WTC11 (cell line): Measurements from ENCODE around the gene CITED1.

ENCODE experiments used
- CREB1 ChIP-seq: sonication (generic); formaldehyde crosslinking; IDR thresholded peaks from 2 replicates; pipeline ENCODE4 v1.8.0; 2023; ENCODE audit warnings: mild to moderate bottlenecking, missing genetic modification reagents
- CTCF ChIP-seq: fragments of 200-600 bp; IDR thresholded peaks from 2 replicates; pipeline ENCODE4 v1.8.0; 2022; ENCODE audit warnings: antibody characterized with exemption
- GTF2I ChIP-seq: fragments of 250-450 bp; sonication (Bioruptor Pico); conservative IDR thresholded peaks from 2 replicates; pipeline ENCODE4 v1.4.0; 2021; ENCODE audit warnings: mild to moderate bottlenecking
- MXD4 ChIP-seq: fragments of 250-450 bp; sonication (Bioruptor Pico); IDR thresholded peaks from 2 replicates; pipeline ENCODE4 v1.8.0; 2021; ENCODE audit warnings: mild to moderate bottlenecking, moderate library complexity, borderline replicate concordance
- MYBL2 ChIP-seq: sonication (generic); formaldehyde crosslinking; IDR thresholded peaks from 2 replicates; pipeline ENCODE4 v1.8.1; 2023; ENCODE audit warnings: mild to moderate bottlenecking, moderate library complexity, missing genetic modification reagents
- NFYB ChIP-seq: sonication (generic); formaldehyde crosslinking; conservative IDR thresholded peaks from 2 replicates; pipeline ENCODE4 v1.8.0; 2022; ENCODE audit warnings: low read depth, missing genetic modification reagents
- NR2C2 ChIP-seq: sonication (generic); formaldehyde crosslinking; IDR thresholded peaks from 2 replicates; pipeline ENCODE4 v1.8.0; 2022; ENCODE audit warnings: mild to moderate bottlenecking, missing genetic modification reagents
- SMAD3 ChIP-seq: sonication (generic); formaldehyde crosslinking; IDR thresholded peaks from 2 replicates; pipeline ENCODE4 v1.8.0; 2022; ENCODE audit warnings: missing genetic modification reagents, mild to moderate bottlenecking, borderline replicate concordance
- USF1 ChIP-seq: sonication (generic); formaldehyde crosslinking; IDR thresholded peaks from 2 replicates; pipeline ENCODE4 v1.8.0; 2022; ENCODE audit warnings: mild to moderate bottlenecking, missing genetic modification reagents
- ZNF121 ChIP-seq: sonication (generic); formaldehyde crosslinking; IDR thresholded peaks from 2 replicates; pipeline ENCODE4 v1.8.0; 2023; ENCODE audit warnings: missing genetic modification reagents
- ZNF138 ChIP-seq: sonication (generic); formaldehyde crosslinking; conservative IDR thresholded peaks from 2 replicates; pipeline ENCODE4 v1.8.1; 2022; ENCODE audit warnings: mild to moderate bottlenecking, moderate library complexity, missing genetic modification reagents
- ZNF232 ChIP-seq: sonication (generic); formaldehyde crosslinking; IDR thresholded peaks from 2 replicates; pipeline ENCODE4 v1.8.0; 2022; ENCODE audit warnings: mild to moderate bottlenecking, missing genetic modification reagents
- ZNF263 ChIP-seq: sonication (generic); formaldehyde crosslinking; IDR thresholded peaks from 2 replicates; pipeline ENCODE4 v1.8.1; 2022; ENCODE audit warnings: low read depth, mild to moderate bottlenecking, moderate library complexity, missing genetic modification reagents

GRCh38 chrX:72271091-72271788 is 34.5 kb downstream of the CITED1 start:
- no peak for TF ChIP-seq CTCF
- TF ChIP-seq USF1 (CRISPR knock-in tag): no peak
- TF ChIP-seq SMAD3 (CRISPR knock-in tag): no peak
- TF ChIP-seq ZNF263 (CRISPR knock-in tag): no peak
- TF ChIP-seq NFYB: no peak
- TF ChIP-seq NR2C2: no peak
- TF ChIP-seq ZNF232 (CRISPR knock-in tag): no peak
- TF ChIP-seq CREB1 (CRISPR knock-in tag): no peak
- no peak for TF ChIP-seq MXD4 (CRISPR knock-in tag)
- TF ChIP-seq GTF2I (CRISPR knock-in tag): no peak
- no peak for TF ChIP-seq ZNF121 (CRISPR knock-in tag)
- no peak for TF ChIP-seq MYBL2
- no peak for TF ChIP-seq ZNF138
